ENCODE data around the gene SSU72.

DNA sequence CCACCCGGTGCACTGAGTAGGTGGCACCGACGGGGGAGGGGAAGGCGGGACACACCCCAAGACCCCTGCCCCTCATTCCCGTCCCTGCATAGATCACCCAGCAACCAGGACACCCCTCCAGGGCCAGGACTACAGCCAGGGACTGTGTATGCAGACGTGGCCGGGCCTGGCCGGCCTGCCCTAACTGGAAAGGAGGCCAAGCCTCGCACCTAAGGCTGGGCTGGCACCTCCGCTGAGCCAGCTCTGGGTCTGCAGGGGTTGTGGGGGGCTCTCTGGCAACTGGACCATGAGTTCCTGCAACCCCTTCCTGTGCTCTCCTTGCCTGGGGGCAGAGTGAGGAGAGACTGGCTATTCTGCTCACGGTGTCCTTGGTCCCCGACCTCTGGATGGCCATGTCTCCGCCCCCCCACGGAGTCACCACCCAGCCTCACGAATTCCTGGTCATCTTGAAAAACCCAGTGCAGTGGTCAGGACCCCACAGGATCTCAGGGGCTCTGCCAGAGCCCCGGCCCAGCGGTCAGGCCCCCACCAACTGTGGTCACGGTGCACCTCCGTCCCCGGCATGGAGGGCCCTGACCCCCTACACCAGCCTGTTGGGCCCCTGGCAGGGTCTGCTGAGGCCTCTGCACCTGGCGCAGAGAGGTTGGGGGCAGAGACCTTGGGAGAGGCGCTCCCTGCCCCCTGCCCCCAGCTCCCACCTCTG lies 26.3 kb upstream of the SSU72 start:
- no peak for TF ChIP-seq EZH2 (IDR thresholded peaks at IDR 0.05; ENCODE audit: low read length, missing control alignments)
- TF ChIP-seq, protein P1, sequence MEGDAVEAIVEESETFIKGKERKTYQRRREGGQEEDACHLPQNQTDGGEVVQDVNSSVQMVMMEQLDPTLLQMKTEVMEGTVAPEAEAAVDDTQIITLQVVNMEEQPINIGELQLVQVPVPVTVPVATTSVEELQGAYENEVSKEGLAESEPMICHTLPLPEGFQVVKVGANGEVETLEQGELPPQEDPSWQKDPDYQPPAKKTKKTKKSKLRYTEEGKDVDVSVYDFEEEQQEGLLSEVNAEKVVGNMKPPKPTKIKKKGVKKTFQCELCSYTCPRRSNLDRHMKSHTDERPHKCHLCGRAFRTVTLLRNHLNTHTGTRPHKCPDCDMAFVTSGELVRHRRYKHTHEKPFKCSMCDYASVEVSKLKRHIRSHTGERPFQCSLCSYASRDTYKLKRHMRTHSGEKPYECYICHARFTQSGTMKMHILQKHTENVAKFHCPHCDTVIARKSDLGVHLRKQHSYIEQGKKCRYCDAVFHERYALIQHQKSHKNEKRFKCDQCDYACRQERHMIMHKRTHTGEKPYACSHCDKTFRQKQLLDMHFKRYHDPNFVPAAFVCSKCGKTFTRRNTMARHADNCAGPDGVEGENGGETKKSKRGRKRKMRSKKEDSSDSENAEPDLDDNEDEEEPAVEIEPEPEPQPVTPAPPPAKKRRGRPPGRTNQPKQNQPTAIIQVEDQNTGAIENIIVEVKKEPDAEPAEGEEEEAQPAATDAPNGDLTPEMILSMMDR (conservative IDR thresholded peaks at IDR 0.05 in 1 of 2, IDR thresholded peaks at IDR 0.05 in 1 of 2; ENCODE audit: low read depth in 1 of 2, low read length in 2 of 2), result no peak

Measured in fibroblast of lung (primary cell).